Measurements from ENCODE around the gene PROX2.

DNA sequence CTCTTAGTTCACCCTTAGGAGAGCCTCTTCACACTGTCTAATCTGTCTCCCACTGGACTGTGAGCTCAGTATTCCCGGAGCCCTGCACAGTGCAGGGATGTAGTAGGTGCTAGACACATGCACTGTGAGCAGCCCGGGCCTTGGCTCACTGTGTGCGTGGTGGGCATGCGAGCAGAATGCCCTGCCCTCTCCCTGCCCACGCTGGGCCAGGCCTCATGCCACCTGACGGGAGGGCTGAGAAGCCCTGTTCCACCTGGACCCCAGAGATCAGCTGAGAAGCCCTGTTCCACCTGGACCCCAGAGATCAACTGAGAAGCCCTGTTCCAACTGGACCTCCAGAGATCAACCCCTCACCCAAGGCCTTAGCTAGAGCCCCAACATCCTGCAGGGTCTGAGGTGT is 36.2 kb upstream of the PROX2 start:
- TF ChIP-seq, protein P1, sequence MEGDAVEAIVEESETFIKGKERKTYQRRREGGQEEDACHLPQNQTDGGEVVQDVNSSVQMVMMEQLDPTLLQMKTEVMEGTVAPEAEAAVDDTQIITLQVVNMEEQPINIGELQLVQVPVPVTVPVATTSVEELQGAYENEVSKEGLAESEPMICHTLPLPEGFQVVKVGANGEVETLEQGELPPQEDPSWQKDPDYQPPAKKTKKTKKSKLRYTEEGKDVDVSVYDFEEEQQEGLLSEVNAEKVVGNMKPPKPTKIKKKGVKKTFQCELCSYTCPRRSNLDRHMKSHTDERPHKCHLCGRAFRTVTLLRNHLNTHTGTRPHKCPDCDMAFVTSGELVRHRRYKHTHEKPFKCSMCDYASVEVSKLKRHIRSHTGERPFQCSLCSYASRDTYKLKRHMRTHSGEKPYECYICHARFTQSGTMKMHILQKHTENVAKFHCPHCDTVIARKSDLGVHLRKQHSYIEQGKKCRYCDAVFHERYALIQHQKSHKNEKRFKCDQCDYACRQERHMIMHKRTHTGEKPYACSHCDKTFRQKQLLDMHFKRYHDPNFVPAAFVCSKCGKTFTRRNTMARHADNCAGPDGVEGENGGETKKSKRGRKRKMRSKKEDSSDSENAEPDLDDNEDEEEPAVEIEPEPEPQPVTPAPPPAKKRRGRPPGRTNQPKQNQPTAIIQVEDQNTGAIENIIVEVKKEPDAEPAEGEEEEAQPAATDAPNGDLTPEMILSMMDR (IDR thresholded peaks at IDR 0.05), result no peak
- no peak for TF ChIP-seq ZFX (IDR thresholded peaks at IDR 0.05; ENCODE audit: borderline replicate concordance)
